Astrocyte (in vitro differentiated cells and primary cell): ENCODE data around the gene ACAD11. TPM values are rescaled to one million over a fixed set of nuclear protein-coding genes. Genes with fewer than 3 reads are reported as not detected.

Experiments
- DNase-seq: peaks from one replicate; pipeline ENCODE4 v3.0.0-alpha.2; 2010; ENCODE audit warnings: low read depth
- FAIRE-seq: peaks from 2 replicates; lab custom pipeline; 2011; peaks lifted over from hg19 to GRCh38; lab: Jason Lieb, UNC
- H2AFZ ChIP-seq: 2 replicates; pipeline ENCODE4 v1.6.0; 2012; ENCODE audit warnings: low read depth, low read length, inconsistent platforms
- H3K27ac ChIP-seq: 2 replicates; pipeline ENCODE4 v1.5.1; 2011; ENCODE audit warnings: low read depth, low read length, inconsistent platforms
- H3K27me3 ChIP-seq: 2 replicates; pipeline ENCODE4 v1.6.0; 2011; ENCODE audit warnings: low read length, inconsistent platforms; ENCODE audit not compliant: insufficient read depth
- H3K36me3 ChIP-seq: 2 replicates; pipeline ENCODE4 v1.5.1; 2011; ENCODE audit warnings: low read length, inconsistent platforms; ENCODE audit not compliant: insufficient read depth
- H3K4me1 ChIP-seq: 2 replicates; pipeline ENCODE4 v1.5.1; 2011; ENCODE audit warnings: low read length, inconsistent platforms; ENCODE audit not compliant: insufficient read depth
- H3K4me2 ChIP-seq: 2 replicates; pipeline ENCODE4 v1.6.0; 2012; ENCODE audit warnings: low read length, inconsistent platforms
- H3K4me3 ChIP-seq: 2 replicates; pipeline ENCODE4 v1.5.1; 2011; ENCODE audit warnings: low read depth, mild to moderate bottlenecking, low read length, inconsistent platforms; ENCODE audit not compliant: insufficient read depth
- H3K79me2 ChIP-seq: 2 replicates; pipeline ENCODE4 v1.6.0; 2012; ENCODE audit warnings: mild to moderate bottlenecking, low read length, inconsistent platforms; ENCODE audit not compliant: insufficient read depth
- H3K9ac ChIP-seq: 2 replicates; pipeline ENCODE4 v1.6.0; 2012; ENCODE audit warnings: mild to moderate bottlenecking, low read length, inconsistent platforms
- H3K9me3 ChIP-seq: 2 replicates; pipeline ENCODE4 v1.5.1; 2012; ENCODE audit warnings: low read depth, mild to moderate bottlenecking, low read length, inconsistent platforms; ENCODE audit not compliant: insufficient read depth
- H4K20me1 ChIP-seq: 2 replicates; pipeline ENCODE4 v1.6.0; 2012; ENCODE audit warnings: low read length, inconsistent platforms; ENCODE audit not compliant: insufficient read depth
- H3K27ac Mint-ChIP-seq: one replicate; pipeline ENCODE4 v1.8.0; 2021; ENCODE audit warnings: mild to moderate bottlenecking, mixed read lengths; ENCODE audit not compliant: unreplicated experiment
- H3K27me3 Mint-ChIP-seq: one replicate; pipeline ENCODE4 v1.8.0; 2021; ENCODE audit warnings: low read depth, mixed read lengths; ENCODE audit not compliant: unreplicated experiment
- H3K36me3 Mint-ChIP-seq: one replicate; pipeline ENCODE4 v1.8.0; 2021; ENCODE audit warnings: low read depth, mixed read lengths; ENCODE audit not compliant: unreplicated experiment
- H3K4me1 Mint-ChIP-seq: one replicate; pipeline ENCODE4 v1.8.0; 2021; ENCODE audit warnings: low read depth, mixed read lengths; ENCODE audit not compliant: unreplicated experiment
- H3K4me3 Mint-ChIP-seq: one replicate; pipeline ENCODE4 v1.8.0; 2021; ENCODE audit warnings: mild to moderate bottlenecking, moderate library complexity, mixed read lengths; ENCODE audit not compliant: unreplicated experiment
- H3K9me3 Mint-ChIP-seq: one replicate; pipeline ENCODE4 v1.8.0; 2021; ENCODE audit warnings: mild to moderate bottlenecking, mixed read lengths; ENCODE audit not compliant: unreplicated experiment
- CTCF ChIP-seq: IDR thresholded peaks from 2 replicates; pipeline ENCODE4 v1.5.1; 2011; ENCODE audit warnings: low read depth, mild to moderate bottlenecking, inconsistent platforms, low read length, moderate library complexity; ENCODE audit not compliant: insufficient read depth
- EZH2 ChIP-seq: IDR thresholded peaks from 2 replicates; pipeline ENCODE4 v1.6.1; 2012; ENCODE audit warnings: mild to moderate bottlenecking, low read length, inconsistent platforms; ENCODE audit not compliant: insufficient read depth
- total RNA-seq: library from RNA; stranded (reverse); gene quantifications from 2 replicates; pipeline ENCODE4 v1.2.1, GENCODE V29; 2021

Gene ACAD11
- total RNA-seq, 1 donor from 2014 or later = 13.0 TPM

GRCh38 chr3:132675408-132675807 is 15.8 kb upstream of the ACAD11 start:
- no peak for FAIRE-seq
- no peak overlapping the region for H3K27ac ChIP-seq
- H3K4me1 Mint-ChIP-seq = no peaks in the 10 kb centered on the region
- H2AFZ ChIP-seq = no peak overlapping the region
- H3K4me3 Mint-ChIP-seq = no peak overlapping the region
- H3K27me3 Mint-ChIP-seq = no peaks in the 10 kb centered on the region
- no peaks in the 10 kb centered on the region for H3K9me3 ChIP-seq
- no peaks in the 10 kb centered on the region for H4K20me1 ChIP-seq
- TF ChIP-seq CTCF = no peak
- no peak for TF ChIP-seq EZH2
- no peaks in the 10 kb centered on the region for H3K9me3 Mint-ChIP-seq
- no peak overlapping the region for H3K27ac Mint-ChIP-seq
- no peaks in the 10 kb centered on the region for H3K79me2 ChIP-seq
- H3K4me3 ChIP-seq = no peak overlapping the region
- DNase-seq = no peak
- no peak overlapping the region for H3K9ac ChIP-seq
- peaks cover 1% of the 10 kb centered on the region for H3K36me3 Mint-ChIP-seq
- H3K36me3 ChIP-seq = peaks cover 40% of the 10 kb centered on the region
- no peak overlapping the region for H3K4me2 ChIP-seq
- no peaks in the 10 kb centered on the region for H3K27me3 ChIP-seq
- no peaks in the 10 kb centered on the region for H3K4me1 ChIP-seq

- Histone ChIP-seq H3K4me2 (no peak overlapping the region), H3K4me1 (peaks cover 5% of the 10 kb centered on the region), H3K27ac (no peak overlapping the region), H3K9ac (no peak overlapping the region), H3K4me3 (no peak overlapping the region), H2AFZ (no peak overlapping the region), H3K79me2 (peaks cover 21% of the 10 kb centered on the region), H3K9me3 (no peaks in the 10 kb centered on the region), H3K27me3 (no peaks in the 10 kb centered on the region), H4K20me1 (peaks cover 5% of the 10 kb centered on the region), H3K36me3 (peaks cover 29% of the 10 kb centered on the region)
- Mint-ChIP-seq H3K27me3 (no peaks in the 10 kb centered on the region), H3K36me3 (no peaks in the 10 kb centered on the region), H3K4me1 (no peaks in the 10 kb centered on the region), H3K4me3 (no peak overlapping the region), H3K27ac (no peak overlapping the region), H3K9me3 (no peaks in the 10 kb centered on the region)
- no peak for FAIRE-seq
- no peak for DNase-seq
- TF ChIP-seq EZH2 (no peak), CTCF (no peak)
Observed at GRCh38 chr3:132669256-132669777, 9.7 kb upstream of the ACAD11 start.

GRCh38 chr3:132665230-132665745 is 5.7 kb upstream of the ACAD11 start:
- Histone ChIP-seq H3K4me3 (no peak overlapping the region), H3K79me2 (peaks cover 61% of the 10 kb centered on the region), H3K4me1 (peaks cover 12% of the 10 kb centered on the region), H3K9ac (no peak overlapping the region), H3K9me3 (no peaks in the 10 kb centered on the region), H4K20me1 (peaks cover 24% of the 10 kb centered on the region), H2AFZ (no peak overlapping the region), H3K4me2 (no peak overlapping the region), H3K27ac (no peak overlapping the region), H3K27me3 (no peaks in the 10 kb centered on the region), H3K36me3 (peaks cover 12% of the 10 kb centered on the region)
- H3K36me3 Mint-ChIP-seq = peaks cover 2% of the 10 kb centered on the region
- H3K27ac Mint-ChIP-seq = no peak overlapping the region
- DNase-seq = no peak
- peaks cover 12% of the 10 kb centered on the region for H3K4me1 Mint-ChIP-seq
- TF ChIP-seq CTCF = no peak
- no peak for TF ChIP-seq EZH2
- no peak for FAIRE-seq
- H3K4me3 Mint-ChIP-seq = no peak overlapping the region
- H3K9me3 Mint-ChIP-seq = no peaks in the 10 kb centered on the region
- no peaks in the 10 kb centered on the region for H3K27me3 Mint-ChIP-seq
